IPS-20b (cell line): Measurements from ENCODE around the gene OR6S1.
"Not testable (repeated sequence)": the region's sequence is repeated elsewhere in the genome, so short reads cannot be mapped to it uniquely, and the experiment has no call there.

Experiments used
- H3K27ac ChIP-seq: one replicate; pipeline ENCODE4 v1.5.1; 2013; ENCODE audit warnings: low read length
- H3K27me3 ChIP-seq: 2 replicates; pipeline ENCODE4 v1.6.1; 2013; ENCODE audit warnings: mild to moderate bottlenecking, low read length, inconsistent platforms; ENCODE audit not compliant: insufficient read depth
- H3K36me3 ChIP-seq: 2 replicates; pipeline ENCODE4 v1.6.1; 2013; ENCODE audit warnings: low read depth, mild to moderate bottlenecking, inconsistent platforms, low read length, moderate library complexity; ENCODE audit not compliant: insufficient read depth
- H3K4me1 ChIP-seq: 2 replicates; pipeline ENCODE4 v1.6.1; 2013; ENCODE audit warnings: mild to moderate bottlenecking, control low read depth, inconsistent platforms, low read length, moderate library complexity; ENCODE audit not compliant: insufficient read depth
- H3K4me3 ChIP-seq: 2 replicates; pipeline ENCODE4 v1.5.1; 2013; ENCODE audit warnings: mild to moderate bottlenecking, low read length, inconsistent platforms
- H3K9ac ChIP-seq: 2 replicates; pipeline ENCODE4 v1.6.1; 2013; ENCODE audit warnings: low read depth, mild to moderate bottlenecking, inconsistent platforms, low read length, moderate library complexity
- H3K9me3 ChIP-seq: 2 replicates; pipeline ENCODE4 v1.6.1; 2013; ENCODE audit warnings: mild to moderate bottlenecking, low read depth, low read length, inconsistent platforms; ENCODE audit not compliant: insufficient read depth

Gene OR6S1

GRCh38 chr14:20603813-20604690 lies 37.4 kb downstream of the OR6S1 start:
- Histone ChIP-seq H3K36me3 (no peaks in the 10 kb centered on the region), H3K27ac (no peak overlapping the region), H3K4me1 (no peaks in the 10 kb centered on the region; the same call in 1 of the 2 replicates), H3K4me3 (no peak overlapping the region), H3K27me3 (no peaks in the 10 kb centered on the region), H3K9me3 (no peaks in the 10 kb centered on the region), H3K9ac (no peak overlapping the region; the same call in 1 of the 2 replicates)

DNA sequence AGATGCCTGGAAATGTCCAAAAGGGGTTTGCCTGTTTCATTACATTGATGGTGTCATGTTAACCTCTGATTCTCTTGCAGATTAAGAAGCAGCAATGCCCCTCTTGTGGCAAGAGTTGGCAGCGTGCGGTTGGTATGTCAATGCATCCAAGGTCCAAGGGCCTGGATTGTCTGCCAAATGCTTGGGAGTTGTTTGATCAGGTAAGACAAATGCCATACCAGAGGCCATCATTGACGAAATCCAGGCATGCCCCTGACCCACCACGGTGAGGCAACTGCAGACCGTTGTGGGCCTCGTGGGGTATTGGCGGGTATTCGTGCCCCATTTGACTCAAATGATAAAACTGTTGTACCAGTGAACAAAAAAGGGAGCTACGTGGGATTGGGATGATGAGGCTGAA lies 38.9 kb downstream of the OR6S1 start:
- H3K27ac ChIP-seq = no peak overlapping the region
- no peaks in the 10 kb centered on the region for H3K27me3 ChIP-seq
- H3K36me3 ChIP-seq = no peaks in the 10 kb centered on the region
- H3K4me1 ChIP-seq = no peaks in the 10 kb centered on the region
- no peak overlapping the region for H3K4me3 ChIP-seq
- H3K9ac ChIP-seq = no peak overlapping the region
- no peaks in the 10 kb centered on the region for H3K9me3 ChIP-seq

GRCh38 chr14:20601522-20601921 lies 40.0 kb downstream of the OR6S1 start:
- Histone ChIP-seq H3K27me3 (no peaks in the 10 kb centered on the region), H3K36me3 (no peaks in the 10 kb centered on the region), H3K27ac (no peak overlapping the region), H3K4me3 (no peak overlapping the region), H3K9me3 (no peaks in the 10 kb centered on the region), H3K9ac (no peak overlapping the region), H3K4me1 (no peaks in the 10 kb centered on the region)

DNA sequence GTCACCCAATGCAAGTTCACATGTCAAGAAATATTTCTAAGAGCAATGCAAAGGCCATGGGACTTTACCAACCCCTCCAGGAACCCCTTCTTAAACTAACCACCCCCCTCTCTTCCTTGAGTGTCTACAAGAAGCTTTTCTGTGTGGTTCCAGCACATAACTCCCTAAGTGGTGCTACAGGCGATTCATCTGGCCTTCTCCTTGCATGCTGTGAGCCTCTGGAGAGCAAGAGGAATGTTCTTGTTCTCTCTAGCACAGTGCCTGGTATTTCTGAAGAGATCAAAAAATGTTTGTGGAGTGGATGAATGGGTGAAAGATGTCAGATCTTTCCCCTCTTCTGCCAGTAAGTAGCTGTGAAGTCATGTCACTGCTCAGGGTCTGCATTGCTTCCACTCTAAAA lies 44.4 kb downstream of the OR6S1 start:
- H3K36me3 ChIP-seq = no peaks in the 10 kb centered on the region
- H3K4me1 ChIP-seq = no peaks in the 10 kb centered on the region
- H3K27ac ChIP-seq = no peak overlapping the region
- no peaks in the 10 kb centered on the region for H3K27me3 ChIP-seq
- no peak overlapping the region for H3K9ac ChIP-seq
- H3K4me3 ChIP-seq = no peak overlapping the region
- no peaks in the 10 kb centered on the region for H3K9me3 ChIP-seq

- H3K9ac ChIP-seq, H3K4me3 ChIP-seq, H3K9me3 ChIP-seq, H3K4me1 ChIP-seq, H3K27me3 ChIP-seq, H3K27ac ChIP-seq, H3K36me3 ChIP-seq: not testable (repeated sequence)
These were observed 45.8 kb downstream of the OR6S1 start for GRCh38 chr14:20595726-20596125.

GRCh38 chr14:20592574-20592973 lies 48.9 kb downstream of the OR6S1 start:
- no peaks in the 10 kb centered on the region for H3K36me3 ChIP-seq
- H3K9me3 ChIP-seq = no peaks in the 10 kb centered on the region
- H3K4me1 ChIP-seq = no peaks in the 10 kb centered on the region
- H3K9ac ChIP-seq = no peak overlapping the region
- H3K27ac ChIP-seq = no peak overlapping the region
- no peak overlapping the region for H3K4me3 ChIP-seq
- no peaks in the 10 kb centered on the region for H3K27me3 ChIP-seq

DNA sequence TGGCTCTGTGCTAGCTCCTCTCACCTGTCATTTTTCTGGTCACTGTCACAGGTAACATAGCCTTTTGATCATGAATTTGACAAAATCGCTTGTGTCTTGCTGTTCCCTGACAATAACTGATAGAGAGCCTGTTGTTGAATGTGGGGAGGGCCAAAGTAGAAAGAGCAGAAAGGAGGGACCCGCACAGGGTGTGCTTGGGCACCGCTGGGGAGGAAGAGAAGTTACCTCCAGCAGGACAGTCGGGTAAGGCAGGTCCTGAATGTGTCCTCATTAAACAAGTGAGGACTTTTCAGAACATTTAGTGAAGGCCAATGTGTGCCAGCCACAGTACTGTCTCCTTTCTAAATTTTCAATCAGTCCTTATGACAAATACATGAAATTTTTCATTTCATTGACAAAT lies 50.3 kb downstream of the OR6S1 start, which contains the start of gene RNASE12:
TSS of gene RNASE12 (minus strand) at position 142 of the 400 bp plus-strand sequence. CDS start 653 bp downstream, outside the sequence.
- Histone ChIP-seq H3K9me3 (no peaks in the 10 kb centered on the region), H3K36me3 (no peaks in the 10 kb centered on the region), H3K27ac (no peak within 1 kb of the TSS), H3K27me3 (no peaks in the 10 kb centered on the region), H3K4me1 (no peaks in the 10 kb centered on the region), H3K9ac (no peak within 1 kb of the TSS), H3K4me3 (no peak within 1 kb of the TSS)
